K562 (cell line): ENCODE results near the gene ACTR3C. TPM values are rescaled to one million over a fixed set of nuclear protein-coding genes. Genes with fewer than 3 reads are reported as not detected.
A peak's percentile ranks its signal among the peaks of the same experiment; 100 is the strongest.

ENCODE experiments used
- BHLHE40 ChIP-seq: IDR thresholded peaks from 2 replicates; pipeline ENCODE4 v1.6.1; 2011; ENCODE audit warnings: low read length, improper control_type of control experiment
- CREB3 ChIP-seq: fragments of 450-650 bp; conservative IDR thresholded peaks from 2 replicates; pipeline ENCODE4 v1.6.1; 2016; ENCODE audit warnings: missing genetic modification characterization, low read depth, mild to moderate bottlenecking, missing compliant biosample characterization, moderate library complexity
- ETS2 ChIP-seq: IDR thresholded peaks from 2 replicates; pipeline ENCODE4 v1.6.1; 2016; ENCODE audit warnings: borderline replicate concordance, missing genetic modification characterization, mild to moderate bottlenecking, moderate library complexity, missing compliant biosample characterization; ENCODE audit not compliant: poor library complexity, severe bottlenecking
- ETV1 ChIP-seq: fragments of 450-650 bp; conservative IDR thresholded peaks from 2 replicates; pipeline ENCODE4 v1.6.1; 2016; ENCODE audit warnings: missing genetic modification characterization, control low read depth, low read depth, missing compliant biosample characterization
- FIP1L1 ChIP-seq: fragments of 200-400 bp; formaldehyde crosslinking; IDR thresholded peaks from 2 replicates; pipeline ENCODE4 v1.6.1; 2018; ENCODE audit warnings: mild to moderate bottlenecking, low read depth, low read length; ENCODE audit not compliant: poor library complexity, severe bottlenecking
- FOS ChIP-seq: IDR thresholded peaks from 3 replicates; pipeline ENCODE4 v1.6.1; 2011; ENCODE audit not compliant: insufficient read length; ENCODE audit errors: extremely low read depth
- FOXJ2 ChIP-seq: fragments of 200-800 bp; sonication (Bioruptor generic); IDR thresholded peaks from 2 replicates; pipeline ENCODE4 v1.6.1; 2016; ENCODE audit warnings: missing genetic modification characterization, missing compliant biosample characterization
- KDM4B ChIP-seq, 2 experiments: fragments of 450-650 bp in 1 of 2; sonication (generic) in 1 of 2; IDR thresholded peaks; 2 replicates each; pipeline ENCODE4 v1.6.1; 2016 to 2017; ENCODE audit warnings: borderline replicate concordance in 2 of 2, antibody characterized with exemption in 1 of 2, low read depth in 1 of 2, mild to moderate bottlenecking in 1 of 2
- MAX ChIP-seq: sonication (generic); formaldehyde crosslinking; IDR thresholded peaks from 2 replicates; pipeline ENCODE4 v1.9.0; 2022; ENCODE audit warnings: mild to moderate bottlenecking, missing genetic modification reagents
- MITF ChIP-seq: IDR thresholded peaks from 2 replicates; pipeline ENCODE4 v1.6.1; 2014; ENCODE audit warnings: antibody characterized with exemption
- POLR2A ChIP-seq: fragments of 450-650 bp; conservative IDR thresholded peaks from 2 replicates; pipeline ENCODE4 v1.6.1; 2016
- PRPF4 ChIP-seq: fragments of 200-400 bp; formaldehyde crosslinking; IDR thresholded peaks from one replicate; pipeline ENCODE4 v1.6.1; 2017; ENCODE audit warnings: low read length, low read depth, mild to moderate bottlenecking; ENCODE audit not compliant: insufficient read depth, poor library complexity, severe bottlenecking
- SMARCA4 ChIP-seq: fragments of 450-650 bp; IDR thresholded peaks from 2 replicates; pipeline ENCODE4 v1.6.1; 2016
- U2AF1 ChIP-seq: fragments of 200-400 bp; formaldehyde crosslinking; optimal IDR thresholded peaks from 2 replicates; pipeline ENCODE3; 2017; ENCODE audit warnings: mild to moderate bottlenecking, low read depth, low read length, moderate library complexity
- XRCC3 ChIP-seq: fragments of 450-650 bp; IDR thresholded peaks from 2 replicates; pipeline ENCODE4 v1.6.1; 2017; ENCODE audit warnings: mild to moderate bottlenecking, moderate library complexity
- ZNF561 ChIP-seq: fragments of 450-650 bp; formaldehyde crosslinking; conservative IDR thresholded peaks from 2 replicates; pipeline ENCODE4 v1.4.0; 2020; ENCODE audit warnings: mild to moderate bottlenecking, moderate library complexity
- ZNF766 ChIP-seq: fragments of 200-800 bp; sonication (Bioruptor generic); conservative IDR thresholded peaks from 2 replicates; pipeline ENCODE4 v1.6.1; 2016; ENCODE audit warnings: missing genetic modification characterization, missing compliant biosample characterization
- polyA plus RNA-seq, 8 experiments: library from polyadenylated mRNA; depleted of rRNA in 4 of 8; stranded (reverse) in 5 of 8; unstranded in 3 of 8; fragments of >200 nt; fragmentation: Nextera tagmentation in 2 of 8; fragmentation: Illumina TruSeq in 1 of 8; extraction: Ambion mirVana in 2 of 8; extraction: Trizol in 1 of 8; gene quantifications; 2 replicates each; pipeline versions ENCODE4 v1.2.1 to v1.2.3, GENCODE V29; 2011 to 2014; ENCODE audit warnings: inconsistent platforms in 1 of 8, missing spikeins in 1 of 8
- total RNA-seq, 7 experiments: library from RNA; depleted of rRNA in 6 of 7; stranded (reverse); fragments of >200 nt in 6 of 7; fragmentation: Illumina TruSeq in 2 of 7; extraction: Trizol in 2 of 7; gene quantifications; 2 replicates each; pipeline versions ENCODE4 v1.2.1 to v1.2.3, GENCODE V29; 2011 to 2021; ENCODE audit warnings: low replicate concordance in 1 of 7
- TF ChIP-seq, protein P1 (sequence below): fragments of 450-650 bp; IDR thresholded peaks from 2 replicates; pipeline ENCODE4 v1.6.1; 2018; ENCODE audit warnings: mild to moderate bottlenecking, low read depth; ENCODE audit not compliant: partially characterized antibody
- TF ChIP-seq, protein P2 (sequence below): sonication (generic); formaldehyde crosslinking; IDR thresholded peaks from 2 replicates; pipeline ENCODE4 v1.8.0; 2022; ENCODE audit warnings: mild to moderate bottlenecking, missing genetic modification reagents

ACTR3C gene
- total and polyA plus RNA-seq, 9 of the 15 experiments (the other 6 are each of a cell fraction or from before 2014, with no cell fraction given): 9.0 to 35.4 (median 13.3) TPM

GRCh38 chr7:150317748-150318444 lies 5.4 kb downstream of the ACTR3C start (continued):
- TF ChIP-seq MITF (no peak), ETV1 (tag) (peak; percentile 76), SMARCA4 (peak; percentile 94), U2AF1 (no peak), ZNF561 (CRISPR knock-in tag) (no peak), FOS (no peak), XRCC3 (no peak), ETS2 (tag) (no peak), POLR2A (no peak), FIP1L1 (no peak), ZNF766 (CRISPR knock-in tag) (peak; percentile 93), KDM4B (IDR thresholded peaks at IDR 0.05; ENCODE audit: borderline replicate concordance in 2 of 2, low read depth in 1 of 2) (no peak), FOXJ2 (no peak), MAX (CRISPR knock-in tag) (no peak; the same call in 1 of the 2 replicates), CREB3 (tag) (peak; percentile 71; the same call in 1 of the 2 replicates), BHLHE40 (no peak), PRPF4 (no peak)
- TF ChIP-seq, protein P1, sequence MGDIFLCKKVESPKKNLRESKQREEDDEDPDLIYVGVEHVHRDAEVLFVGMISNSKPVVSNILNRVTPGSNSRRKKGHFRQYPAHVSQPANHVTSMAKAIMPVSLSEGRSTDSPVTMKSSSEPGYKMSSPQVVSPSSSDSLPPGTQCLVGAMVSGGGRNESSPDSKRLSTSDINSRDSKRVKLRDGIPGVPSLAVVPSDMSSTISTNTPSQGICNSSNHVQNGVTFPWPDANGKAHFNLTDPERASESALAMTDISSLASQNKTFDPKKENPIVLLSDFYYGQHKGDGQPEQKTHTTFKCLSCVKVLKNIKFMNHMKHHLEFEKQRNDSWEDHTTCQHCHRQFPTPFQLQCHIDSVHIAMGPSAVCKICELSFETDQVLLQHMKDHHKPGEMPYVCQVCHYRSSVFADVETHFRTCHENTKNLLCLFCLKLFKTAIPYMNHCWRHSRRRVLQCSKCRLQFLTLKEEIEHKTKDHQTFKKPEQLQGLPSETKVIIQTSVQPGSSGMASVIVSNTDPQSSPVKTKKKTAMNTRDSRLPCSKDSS: no peak
- TF ChIP-seq, protein P2, sequence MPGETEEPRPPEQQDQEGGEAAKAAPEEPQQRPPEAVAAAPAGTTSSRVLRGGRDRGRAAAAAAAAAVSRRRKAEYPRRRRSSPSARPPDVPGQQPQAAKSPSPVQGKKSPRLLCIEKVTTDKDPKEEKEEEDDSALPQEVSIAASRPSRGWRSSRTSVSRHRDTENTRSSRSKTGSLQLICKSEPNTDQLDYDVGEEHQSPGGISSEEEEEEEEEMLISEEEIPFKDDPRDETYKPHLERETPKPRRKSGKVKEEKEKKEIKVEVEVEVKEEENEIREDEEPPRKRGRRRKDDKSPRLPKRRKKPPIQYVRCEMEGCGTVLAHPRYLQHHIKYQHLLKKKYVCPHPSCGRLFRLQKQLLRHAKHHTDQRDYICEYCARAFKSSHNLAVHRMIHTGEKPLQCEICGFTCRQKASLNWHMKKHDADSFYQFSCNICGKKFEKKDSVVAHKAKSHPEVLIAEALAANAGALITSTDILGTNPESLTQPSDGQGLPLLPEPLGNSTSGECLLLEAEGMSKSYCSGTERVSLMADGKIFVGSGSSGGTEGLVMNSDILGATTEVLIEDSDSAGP (CRISPR knock-in tag): no peak
